ENCODE results near the gene OXCT2.
"Not testable (repeated sequence)": the region's sequence is repeated elsewhere in the genome, so short reads cannot be mapped to it uniquely, and the experiment has no call there.

Gene OXCT2

DNA sequence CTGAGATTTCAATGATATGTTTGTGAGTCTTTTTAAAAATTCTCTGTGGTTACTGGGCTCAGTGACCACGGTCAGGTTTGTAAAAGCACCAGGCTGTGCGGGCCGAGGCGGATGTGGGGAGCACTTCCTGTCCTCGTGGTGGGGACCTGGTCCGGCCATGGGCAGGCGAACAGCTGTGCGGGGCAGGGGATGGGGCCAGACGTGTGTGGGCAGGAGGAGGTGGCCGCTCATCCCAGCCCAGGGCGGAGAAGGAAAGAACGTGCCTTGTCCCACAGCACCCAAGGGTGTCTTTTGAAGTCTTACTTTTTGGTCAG, 5.2 kb upstream of the OXCT2 start:
- DNase-seq (ENCODE audit: low spot score), result peak; percentile 67
- in situ Hi-C loops (cut with MboI; ENCODE audit: low pct_unique_long_range_greater_than_20kb, low sequenced_read_pairs, unreplicated experiment), result no loop called here
- TF ChIP-seq, protein P1, sequence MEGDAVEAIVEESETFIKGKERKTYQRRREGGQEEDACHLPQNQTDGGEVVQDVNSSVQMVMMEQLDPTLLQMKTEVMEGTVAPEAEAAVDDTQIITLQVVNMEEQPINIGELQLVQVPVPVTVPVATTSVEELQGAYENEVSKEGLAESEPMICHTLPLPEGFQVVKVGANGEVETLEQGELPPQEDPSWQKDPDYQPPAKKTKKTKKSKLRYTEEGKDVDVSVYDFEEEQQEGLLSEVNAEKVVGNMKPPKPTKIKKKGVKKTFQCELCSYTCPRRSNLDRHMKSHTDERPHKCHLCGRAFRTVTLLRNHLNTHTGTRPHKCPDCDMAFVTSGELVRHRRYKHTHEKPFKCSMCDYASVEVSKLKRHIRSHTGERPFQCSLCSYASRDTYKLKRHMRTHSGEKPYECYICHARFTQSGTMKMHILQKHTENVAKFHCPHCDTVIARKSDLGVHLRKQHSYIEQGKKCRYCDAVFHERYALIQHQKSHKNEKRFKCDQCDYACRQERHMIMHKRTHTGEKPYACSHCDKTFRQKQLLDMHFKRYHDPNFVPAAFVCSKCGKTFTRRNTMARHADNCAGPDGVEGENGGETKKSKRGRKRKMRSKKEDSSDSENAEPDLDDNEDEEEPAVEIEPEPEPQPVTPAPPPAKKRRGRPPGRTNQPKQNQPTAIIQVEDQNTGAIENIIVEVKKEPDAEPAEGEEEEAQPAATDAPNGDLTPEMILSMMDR (IDR thresholded peaks at IDR 0.05; ENCODE audit: extremely low read depth, insufficient read depth, missing control alignments), result no peak

DNA sequence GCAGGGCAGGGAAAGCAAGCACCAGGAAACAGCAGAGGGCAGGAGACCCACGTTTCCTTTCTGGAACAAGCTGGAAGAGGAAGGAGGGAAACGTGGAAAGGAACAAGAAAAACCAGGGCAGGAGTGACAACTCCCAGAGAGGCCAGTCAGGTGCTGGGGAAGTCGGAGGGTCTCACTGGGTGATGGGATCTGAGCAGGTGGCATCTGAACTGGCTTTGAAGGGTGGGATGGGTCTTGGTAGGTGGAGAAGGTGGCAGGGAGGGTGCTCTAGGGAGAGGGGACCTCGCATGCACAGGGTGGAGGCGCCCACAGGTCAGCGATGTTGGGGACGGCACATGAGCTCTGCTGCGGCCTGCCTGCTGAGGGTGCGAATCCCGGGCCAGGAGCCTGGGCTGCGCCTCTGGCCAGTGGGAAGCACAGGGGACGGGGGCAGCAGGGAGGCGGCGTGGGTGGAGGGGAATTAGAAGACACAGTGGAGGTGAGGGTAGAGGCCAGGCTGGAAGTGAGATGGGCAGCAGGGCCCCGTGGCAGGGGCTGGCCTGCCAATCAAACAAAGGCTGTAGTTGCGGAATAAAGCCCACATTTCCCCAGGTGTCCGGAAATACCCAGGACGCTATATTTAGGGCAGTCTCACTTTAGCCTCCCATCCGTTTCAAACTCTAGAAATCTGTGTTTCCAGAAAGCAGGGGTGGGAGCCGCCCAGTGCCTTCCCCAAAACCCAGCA, 4.7 kb upstream of the OXCT2 start:
- in situ Hi-C loops (cut with MboI; ENCODE audit: low pct_unique_long_range_greater_than_20kb, low sequenced_read_pairs, unreplicated experiment); DNase-seq (ENCODE audit: low spot score): not testable (repeated sequence)

DNA sequence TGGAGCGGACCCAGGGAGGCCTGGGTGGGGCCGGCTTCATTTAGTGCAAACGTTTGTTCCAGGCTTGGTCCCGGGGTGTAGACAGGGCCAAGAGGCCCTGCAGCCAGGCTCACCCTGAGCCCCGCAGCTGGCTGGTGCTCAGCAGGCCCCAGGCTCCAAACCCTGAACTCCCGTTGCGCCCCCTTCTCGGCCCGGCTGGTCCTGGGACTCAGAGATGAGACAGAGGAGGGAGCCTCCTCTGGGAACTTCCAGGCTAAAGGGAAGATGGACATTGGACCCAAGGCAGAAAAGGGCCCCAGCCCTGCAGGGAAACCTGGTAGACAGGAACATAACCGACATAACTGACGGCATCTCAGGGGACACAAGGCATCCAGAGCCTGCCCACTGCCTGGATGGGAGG, 4.0 kb upstream of the OXCT2 start:
- in situ Hi-C loops (cut with MboI; ENCODE audit: low pct_unique_long_range_greater_than_20kb, low sequenced_read_pairs, unreplicated experiment); DNase-seq (ENCODE audit: low spot score): not testable (repeated sequence)

DNA sequence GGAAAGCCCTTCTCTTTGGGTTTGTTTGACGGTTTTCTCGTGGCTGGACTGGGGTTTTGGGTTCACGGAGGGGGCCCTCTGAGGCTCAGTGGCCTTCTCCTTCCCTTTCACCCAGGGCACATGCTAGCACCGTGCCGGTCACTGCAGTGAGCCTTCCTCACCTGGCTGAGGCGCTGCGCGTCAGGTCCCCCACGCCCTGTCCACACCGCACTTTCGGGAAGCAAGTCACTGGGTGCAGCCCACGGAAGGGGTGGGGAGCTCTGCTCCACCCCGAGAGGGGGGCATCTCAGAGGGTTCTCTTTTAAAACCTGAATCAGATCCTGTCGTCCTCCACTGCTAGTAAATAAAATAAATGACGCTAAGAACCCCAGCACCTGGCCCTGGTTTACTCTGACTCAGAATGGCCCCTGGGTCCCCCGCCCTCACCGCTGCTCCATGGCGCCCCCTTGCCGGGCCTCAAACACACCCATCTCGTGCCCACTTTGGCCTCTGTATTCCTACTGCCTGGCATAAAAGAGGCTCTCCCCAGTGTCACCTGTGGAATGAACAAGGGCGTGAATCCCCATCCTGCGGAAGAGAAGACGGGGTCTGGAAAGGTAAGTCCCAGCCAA, 2.3 kb upstream of the OXCT2 start:
- in situ Hi-C loops (cut with MboI; ENCODE audit: low pct_unique_long_range_greater_than_20kb, low sequenced_read_pairs, unreplicated experiment); DNase-seq (ENCODE audit: low spot score): not testable (repeated sequence)

DNA sequence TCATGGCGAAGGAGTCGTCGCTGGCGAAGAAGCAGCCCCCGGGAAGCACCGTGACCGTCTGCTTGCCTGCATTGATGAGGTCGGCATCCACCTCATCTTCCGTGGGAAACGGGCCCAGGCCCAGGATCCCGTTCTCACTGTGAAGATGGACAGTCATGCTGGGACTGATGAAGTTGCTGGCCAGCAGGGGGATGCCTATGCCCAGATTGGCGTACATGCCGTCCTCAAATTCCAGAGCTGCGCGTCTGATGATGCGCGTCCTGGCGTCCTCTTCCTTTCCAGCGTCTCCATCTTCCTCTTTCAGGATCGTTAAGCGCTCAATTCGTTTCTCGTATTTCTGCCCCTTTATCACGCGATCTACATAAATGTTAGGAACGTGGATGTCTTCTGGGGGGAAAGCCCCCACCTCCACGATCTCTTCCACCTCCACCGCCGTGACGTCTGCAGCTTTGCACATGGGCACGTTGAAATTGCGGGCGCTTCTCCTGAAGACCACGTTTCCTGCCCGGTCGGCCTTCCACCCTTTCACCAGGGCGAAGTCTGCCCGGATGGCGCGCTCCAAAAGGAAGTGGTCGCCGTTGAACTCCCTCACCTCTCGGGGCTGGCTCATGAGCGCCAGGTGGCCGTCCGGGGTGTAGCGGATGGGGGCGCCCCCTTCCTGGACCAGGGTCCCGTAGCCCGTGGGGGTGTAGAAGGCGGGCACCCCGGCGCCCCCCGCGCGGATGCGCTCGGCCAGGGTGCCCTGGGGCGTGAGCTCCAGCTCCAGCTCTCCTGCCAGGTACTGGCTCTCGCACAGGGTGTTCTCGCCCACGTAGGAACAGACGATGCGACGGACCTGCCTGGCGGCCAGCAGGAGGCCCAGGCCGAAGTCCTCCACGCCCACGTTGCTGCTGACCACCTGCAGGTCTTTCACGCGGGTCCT, 787 bp downstream of the OXCT2 start:
- in situ Hi-C loops (cut with MboI; ENCODE audit: low pct_unique_long_range_greater_than_20kb, low sequenced_read_pairs, unreplicated experiment); DNase-seq (ENCODE audit: low spot score): not testable (repeated sequence)

DNA sequence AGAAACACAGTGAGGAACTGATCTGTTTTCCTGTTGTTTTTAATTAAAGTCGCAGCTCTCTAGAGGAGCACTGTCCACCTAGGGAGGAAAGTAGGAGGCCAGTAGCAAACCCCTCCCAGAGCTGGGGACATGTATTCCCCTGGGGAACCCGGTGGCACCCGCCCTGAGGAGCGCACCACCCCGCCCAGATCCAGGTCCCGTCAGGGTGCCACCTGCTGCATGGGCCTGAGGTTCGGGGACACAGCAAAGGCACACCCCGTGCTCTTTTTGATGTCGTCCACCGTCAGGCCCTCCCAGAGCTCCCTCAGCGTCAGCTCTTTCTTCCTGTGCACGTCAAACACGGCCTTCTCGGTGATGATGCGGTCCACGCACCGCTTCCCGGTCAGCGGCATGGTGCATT, 1.6 kb downstream of the OXCT2 start:
- in situ Hi-C loops (cut with MboI; ENCODE audit: low pct_unique_long_range_greater_than_20kb, low sequenced_read_pairs, unreplicated experiment); DNase-seq (ENCODE audit: low spot score): not testable (repeated sequence)

DNA sequence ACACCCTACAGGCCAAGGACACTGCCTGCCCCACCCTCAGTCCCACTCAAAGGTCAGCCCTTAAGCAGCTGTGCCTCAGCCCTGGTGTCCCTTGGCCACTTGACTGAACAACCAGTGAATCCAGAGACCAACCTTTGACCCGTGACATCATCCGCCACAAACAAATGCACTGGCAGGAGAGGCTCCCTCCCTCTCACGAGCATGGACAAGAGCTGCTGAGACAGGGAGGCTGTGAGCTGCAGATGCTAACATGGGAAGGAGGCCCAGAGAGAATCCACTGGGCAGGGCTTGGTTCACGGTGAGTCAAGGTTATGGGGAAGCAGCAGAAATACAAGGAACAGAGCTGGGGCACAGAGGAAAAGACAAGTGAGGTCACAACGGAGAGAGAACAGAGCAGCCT, 4.7 kb downstream of the OXCT2 start:
- DNase-seq (ENCODE audit: low spot score); in situ Hi-C loops (cut with MboI; ENCODE audit: low pct_unique_long_range_greater_than_20kb, low sequenced_read_pairs, unreplicated experiment): not testable (repeated sequence)

DNA sequence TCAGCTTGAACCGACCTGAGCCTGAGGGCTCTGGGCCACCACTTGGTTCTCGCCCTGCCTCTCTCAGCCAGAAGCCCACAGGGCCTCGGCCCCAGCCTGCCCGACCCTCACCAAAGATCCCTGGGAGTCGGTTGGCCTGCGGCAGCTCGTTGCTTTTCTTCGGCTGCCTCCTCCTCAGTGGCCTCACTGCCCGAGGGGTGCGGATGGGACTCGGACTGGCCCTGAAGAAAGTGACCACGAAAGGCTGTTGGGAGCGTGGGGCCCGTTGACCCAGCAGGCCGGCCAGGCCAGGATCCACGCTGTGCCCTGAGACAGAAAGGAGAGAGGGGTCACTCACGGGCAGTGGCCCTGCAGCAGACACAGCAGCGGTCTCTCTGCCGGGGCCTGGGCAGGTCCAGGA, 6.6 kb downstream of the OXCT2 start:
- DNase-seq (ENCODE audit: low spot score); in situ Hi-C loops (cut with MboI; ENCODE audit: low pct_unique_long_range_greater_than_20kb, low sequenced_read_pairs, unreplicated experiment): not testable (repeated sequence)

DNA sequence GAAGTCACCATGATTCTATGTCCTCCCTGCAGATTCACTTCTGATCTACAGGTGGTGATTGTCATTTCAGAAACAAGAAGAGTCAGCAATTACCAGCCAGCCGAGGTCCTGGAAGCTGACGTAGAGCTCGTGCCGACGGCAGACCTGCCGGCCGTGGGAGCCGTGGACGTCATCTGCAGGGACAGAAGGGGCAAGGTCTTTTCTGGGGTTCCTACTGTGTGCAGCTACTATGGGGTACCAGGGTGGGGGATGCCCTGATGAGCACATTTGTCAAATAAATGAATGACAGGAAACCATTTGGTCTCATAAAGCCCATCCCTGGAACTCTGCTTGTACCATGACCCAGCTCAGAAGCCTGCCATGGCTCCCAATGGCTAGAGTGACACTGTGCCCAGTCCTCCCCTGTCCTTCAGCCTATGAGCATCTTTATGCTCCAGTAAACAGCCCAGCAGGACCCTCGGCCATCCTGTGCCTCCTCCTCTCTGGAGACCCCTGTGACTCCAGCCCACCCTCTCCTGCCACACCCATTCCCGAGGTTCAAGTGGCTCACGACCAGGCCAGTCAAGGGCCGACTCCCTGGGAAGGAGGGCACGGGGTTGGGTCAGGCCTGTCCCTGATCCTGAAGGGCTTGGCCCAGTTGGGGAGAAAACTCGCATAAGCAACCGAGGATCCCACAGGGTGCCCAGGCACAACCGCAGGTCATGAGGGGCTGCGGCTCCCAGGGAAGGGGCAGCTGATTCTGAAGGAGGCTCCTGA, 7.4 kb downstream of the OXCT2 start:
- DNase-seq (ENCODE audit: low spot score); in situ Hi-C loops (cut with MboI; ENCODE audit: low pct_unique_long_range_greater_than_20kb, low sequenced_read_pairs, unreplicated experiment): not testable (repeated sequence)

DNA sequence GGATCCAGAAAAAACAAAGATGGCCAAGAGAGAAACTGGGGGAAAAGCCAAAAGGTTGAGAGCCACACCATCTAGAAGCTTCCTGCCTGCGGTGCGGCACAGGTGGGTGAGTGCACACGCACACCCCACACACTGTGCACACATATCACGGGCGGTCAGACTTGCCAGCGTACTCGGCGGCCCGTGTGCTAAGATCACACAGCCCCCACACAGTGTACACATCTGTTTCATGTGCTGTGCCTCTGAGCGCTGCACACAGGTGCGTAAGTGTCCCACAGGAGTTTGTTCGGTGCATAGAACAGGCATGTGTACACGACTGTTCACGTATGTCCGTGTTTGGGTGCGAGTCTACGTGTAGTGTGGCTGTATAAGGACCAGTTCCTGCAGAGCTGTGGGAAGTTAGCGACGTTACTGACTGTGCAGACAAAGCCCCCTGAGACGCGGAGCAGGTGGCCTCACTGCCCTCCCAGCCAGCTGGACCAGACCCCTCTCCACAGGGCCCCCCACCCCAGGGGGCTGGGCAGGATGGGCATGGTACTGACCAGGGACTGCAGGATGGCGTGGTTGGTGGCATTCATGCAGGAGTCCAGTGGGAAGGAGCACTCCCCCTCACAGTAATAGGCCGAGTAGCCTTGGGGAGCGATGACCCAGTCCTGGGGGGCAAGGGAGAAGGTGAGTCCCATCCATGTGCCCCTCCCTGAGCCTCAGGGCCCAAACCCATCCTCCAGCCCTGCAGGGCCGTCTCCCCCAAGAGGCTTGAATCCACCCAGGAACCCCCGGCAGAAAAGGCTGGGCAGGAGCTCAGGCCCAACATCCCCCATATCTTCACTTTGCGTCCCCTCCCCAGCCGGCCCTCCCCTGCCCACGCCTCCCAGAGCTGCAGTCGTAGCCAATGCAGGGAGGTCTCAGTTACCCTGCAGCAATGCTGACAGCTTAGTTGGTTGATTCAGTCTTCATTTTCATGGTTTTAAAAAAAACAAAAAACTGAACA, 8.3 kb downstream of the OXCT2 start:
- no peak for DNase-seq (ENCODE audit: low spot score)
- TF ChIP-seq, protein P1 (IDR thresholded peaks at IDR 0.05; ENCODE audit: extremely low read depth, insufficient read depth, missing control alignments), result no peak
- in situ Hi-C loops (cut with MboI; ENCODE audit: low pct_unique_long_range_greater_than_20kb, low sequenced_read_pairs, unreplicated experiment), result no loop called here
